Activated CD4-positive, CD25-positive, alpha-beta regulatory T cell (primary cell): ENCODE results near the gene RTEL1.
"Not testable (repeated sequence)": the region's sequence is repeated elsewhere in the genome, so short reads cannot be mapped to it uniquely, and the experiment has no call there.

Experiments
- DNase-seq, 4 experiments: peaks; one replicate each; lab custom pipeline; 2025; lab: John Stamatoyannopoulos, UW

Gene RTEL1

GRCh38 chr20:63627129-63627750, 30.9 kb upstream of the RTEL1 start:
- DNase-seq = peak; percentile 81 to 92 (median 88)

GRCh38 chr20:63627751-63628245, 30.3 kb upstream of the RTEL1 start:
- no peak for DNase-seq

- DNase-seq = peak in 2 of 4 experiments; percentile 31 to 41
Observed at GRCh38 chr20:63628246-63628975, 29.7 kb upstream of the RTEL1 start.

DNA sequence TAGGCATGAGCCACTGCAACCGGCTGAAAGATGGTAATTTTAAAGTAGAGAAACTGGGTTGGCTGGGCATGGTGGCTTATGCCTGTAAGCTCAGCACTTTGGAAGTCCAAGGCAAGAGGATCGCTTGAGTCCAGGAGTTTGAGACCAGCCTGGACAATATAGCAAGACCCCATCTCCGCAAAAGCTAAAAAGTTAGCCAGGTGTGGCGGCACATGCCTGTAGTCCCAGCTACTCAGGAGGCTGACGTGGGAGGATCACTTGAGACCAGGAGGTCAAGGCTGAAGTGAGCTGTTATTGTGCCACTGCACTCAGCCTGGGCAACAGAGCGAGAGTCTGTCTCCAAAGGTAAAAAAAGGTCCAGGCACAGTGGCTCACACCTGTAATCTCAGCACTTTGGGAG, 27.2 kb upstream of the RTEL1 start:
- not testable (repeated sequence) for DNase-seq

DNA sequence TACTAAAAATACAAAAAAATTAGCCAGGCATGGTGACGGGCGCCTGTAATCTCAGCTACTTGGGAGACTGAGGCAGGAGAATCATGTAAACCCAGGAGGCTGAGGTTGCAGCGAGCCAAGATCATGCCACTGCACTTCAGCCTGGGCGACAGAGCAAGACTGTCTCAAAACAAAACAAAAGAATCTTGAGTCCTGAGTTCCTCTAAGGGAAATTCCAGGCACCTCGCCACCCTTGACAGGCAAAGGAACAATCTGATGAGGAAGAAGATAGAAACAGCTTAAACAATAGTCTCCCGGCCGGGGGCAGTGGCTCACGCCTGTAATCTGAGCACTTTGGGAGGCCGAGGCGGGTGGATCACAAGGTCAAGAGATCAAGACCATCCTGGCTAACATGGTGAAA, 26.7 kb upstream of the RTEL1 start:
- DNase-seq = not testable (repeated sequence)

- no peak for DNase-seq
Observed at GRCh38 chr20:63633732-63634131, 24.4 kb upstream of the RTEL1 start.

GRCh38 chr20:63635431-63636141, 22.5 kb upstream of the RTEL1 start:
- peak in 3 of 4 experiments; percentile 46 to 65 (median 49) for DNase-seq

GRCh38 chr20:63636752-63637628, 21.1 kb upstream of the RTEL1 start:
- DNase-seq = no peak

DNA sequence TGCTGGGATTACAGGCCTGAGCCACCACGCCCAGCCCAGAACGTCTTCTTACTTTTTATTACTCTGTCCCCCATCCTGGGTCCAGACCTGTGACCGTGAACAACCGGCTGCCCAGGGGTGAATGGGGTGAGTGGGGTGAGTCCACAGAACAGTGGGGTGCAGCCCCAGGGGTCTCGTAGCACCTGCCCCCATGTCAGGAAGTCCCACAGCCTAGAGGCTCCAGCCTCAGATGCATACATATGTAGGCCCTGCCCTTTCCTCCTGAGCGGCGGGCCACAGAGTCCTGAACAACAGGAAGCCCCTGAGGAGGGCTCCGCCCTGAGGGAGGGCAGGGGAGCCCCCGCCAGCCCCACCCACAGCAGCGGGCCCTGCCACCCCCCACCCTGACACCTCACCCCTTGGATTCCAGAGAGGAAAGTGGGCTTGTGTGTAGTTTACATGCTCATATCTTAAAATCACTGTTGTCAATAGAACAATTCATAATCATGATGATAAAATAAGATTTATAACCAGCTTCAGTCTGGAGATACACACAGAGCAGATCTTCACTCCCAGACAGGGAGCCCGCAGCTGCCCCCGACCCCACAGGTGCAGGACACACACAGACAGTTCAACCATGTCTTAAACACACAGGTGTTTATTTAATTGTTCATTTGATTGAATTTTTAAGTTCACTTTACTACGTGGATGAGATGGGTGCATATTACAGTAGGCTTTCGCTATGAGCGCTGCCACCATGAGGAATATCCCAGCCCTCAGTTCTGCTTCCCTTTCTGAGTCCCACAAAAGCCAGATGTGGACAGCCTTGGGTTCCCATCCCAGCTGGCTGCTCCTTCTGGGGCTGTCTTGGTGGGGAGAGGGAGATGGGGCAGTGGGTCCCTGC, 18.8 kb upstream of the RTEL1 start:
- peak in 3 of 4 experiments; percentile 38 to 83 (median 76) for DNase-seq

DNA sequence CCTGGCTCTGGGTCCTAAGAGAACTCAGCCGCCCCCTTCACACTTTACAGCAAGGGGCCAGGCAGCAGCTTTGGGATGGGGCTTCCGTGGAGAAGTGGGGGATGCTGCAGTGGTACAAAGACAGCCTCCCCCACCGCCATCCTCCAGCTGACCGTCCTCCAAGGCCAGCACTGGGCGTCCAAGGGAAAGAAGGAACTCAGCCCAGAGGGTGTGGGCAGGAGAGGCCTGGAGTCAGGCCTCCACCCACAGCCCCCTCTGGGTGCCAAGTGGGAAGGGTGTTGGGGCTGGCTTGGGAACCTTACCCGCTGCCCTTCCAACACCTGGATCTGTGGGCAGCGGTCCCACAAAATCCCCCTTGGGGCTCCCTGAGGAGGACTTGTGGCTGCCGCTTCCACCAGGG, 18.0 kb upstream of the RTEL1 start:
- DNase-seq = no peak

GRCh38 chr20:63640686-63641085, 17.4 kb upstream of the RTEL1 start:
- not testable (repeated sequence) for DNase-seq

GRCh38 chr20:63641146-63641791, 16.8 kb upstream of the RTEL1 start:
- DNase-seq = peak in 3 of 4 experiments; percentile 23 to 47 (median 45)

GRCh38 chr20:63641792-63642523, 16.2 kb upstream of the RTEL1 start:
- peak; percentile 100 for DNase-seq

DNA sequence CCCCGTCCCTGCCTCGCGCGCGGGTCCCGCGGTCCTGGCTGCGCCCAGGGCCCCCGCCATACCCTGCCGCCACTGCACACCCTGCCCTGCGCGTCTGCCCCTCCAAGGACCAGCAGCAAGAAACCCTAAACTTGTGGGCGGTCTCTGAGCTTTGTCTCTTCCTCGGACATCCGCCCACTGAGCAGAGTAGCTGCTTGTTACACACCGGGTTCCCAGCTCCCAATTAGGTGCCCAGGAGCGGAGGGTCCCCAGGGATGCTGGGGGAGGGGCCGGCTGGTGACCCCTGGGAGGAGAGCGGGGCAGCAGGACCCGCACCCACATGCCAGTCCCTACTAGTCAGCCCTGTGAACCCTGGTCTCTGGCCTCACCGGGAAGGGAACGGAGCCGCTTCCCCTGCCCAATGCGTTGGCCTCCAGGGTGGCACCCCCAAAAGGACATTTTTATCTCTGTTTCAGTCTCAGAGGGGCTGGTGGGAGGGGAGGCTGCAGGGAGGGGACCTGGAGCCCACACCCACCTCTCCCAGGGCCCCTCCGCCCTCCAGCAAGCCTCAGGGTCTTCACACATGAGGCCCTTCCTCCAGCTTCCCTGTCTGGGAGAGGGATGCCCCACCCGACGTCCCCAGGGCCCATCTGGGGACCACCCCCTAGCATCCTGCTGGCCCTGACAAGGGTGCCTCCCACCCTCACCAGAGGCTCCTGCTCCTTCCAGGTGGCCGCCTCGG, 15.4 kb upstream of the RTEL1 start:
- DNase-seq = no peak

DNA sequence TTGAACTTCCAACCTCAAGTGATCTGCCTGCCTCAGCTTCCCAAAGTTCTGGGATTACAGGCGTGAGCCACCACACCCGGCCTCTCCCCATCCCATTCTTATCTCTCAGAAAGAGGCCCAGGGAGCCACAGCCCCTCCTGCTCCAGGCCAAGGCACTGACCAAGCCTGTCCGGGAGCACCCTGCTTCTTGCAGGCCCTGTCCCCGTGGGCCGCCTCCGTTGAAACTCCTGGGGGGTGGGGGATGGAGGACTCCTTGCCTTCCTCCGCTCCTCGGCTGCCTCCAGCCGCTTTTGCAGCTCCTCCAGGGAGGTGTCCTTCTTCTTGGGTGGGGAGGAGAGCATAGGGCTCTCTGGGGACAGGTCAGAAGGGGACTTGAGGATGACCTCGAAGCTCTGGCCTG, 14.6 kb upstream of the RTEL1 start:
- no peak for DNase-seq

DNA sequence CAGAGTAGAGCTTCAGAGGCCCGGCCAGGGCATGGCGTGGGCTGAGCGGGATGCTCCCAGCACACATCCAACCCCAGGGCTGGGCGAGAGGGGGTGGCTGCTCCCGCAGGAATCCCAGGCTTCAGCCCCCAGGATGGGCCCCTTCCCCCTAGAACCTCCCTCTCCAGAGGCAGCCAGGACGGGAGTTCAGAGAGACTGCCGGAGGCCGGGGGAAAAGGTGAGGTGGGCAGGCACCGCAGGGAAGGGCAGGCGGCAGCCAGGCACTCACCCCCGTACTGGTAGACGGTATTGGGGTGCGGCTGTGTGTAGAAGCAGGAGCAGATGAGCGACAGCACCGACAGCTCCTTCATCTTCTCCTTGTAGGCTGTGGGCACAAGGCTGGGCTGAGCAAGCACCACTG, 14.2 kb upstream of the RTEL1 start:
- no peak for DNase-seq

DNA sequence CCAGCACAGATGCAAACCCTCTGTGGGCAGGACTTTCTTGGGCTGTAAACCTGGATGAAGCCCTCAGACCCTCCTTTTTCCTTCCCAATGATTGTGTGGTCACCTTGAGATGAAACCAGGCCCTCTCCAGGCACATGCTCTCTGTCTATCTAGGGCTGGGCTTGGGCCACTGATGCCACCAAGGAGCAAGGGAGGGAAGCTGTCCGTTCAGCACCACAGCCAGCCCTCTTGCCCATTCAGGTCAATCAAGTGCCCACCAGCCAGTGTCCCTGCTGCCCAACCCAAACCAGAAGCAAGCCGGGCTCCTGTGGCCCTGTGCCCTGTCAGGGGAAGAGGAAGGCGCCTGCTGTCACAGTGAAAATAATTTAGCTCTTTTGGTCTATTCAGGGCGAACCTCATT, 12.9 kb upstream of the RTEL1 start:
- no peak for DNase-seq

DNA sequence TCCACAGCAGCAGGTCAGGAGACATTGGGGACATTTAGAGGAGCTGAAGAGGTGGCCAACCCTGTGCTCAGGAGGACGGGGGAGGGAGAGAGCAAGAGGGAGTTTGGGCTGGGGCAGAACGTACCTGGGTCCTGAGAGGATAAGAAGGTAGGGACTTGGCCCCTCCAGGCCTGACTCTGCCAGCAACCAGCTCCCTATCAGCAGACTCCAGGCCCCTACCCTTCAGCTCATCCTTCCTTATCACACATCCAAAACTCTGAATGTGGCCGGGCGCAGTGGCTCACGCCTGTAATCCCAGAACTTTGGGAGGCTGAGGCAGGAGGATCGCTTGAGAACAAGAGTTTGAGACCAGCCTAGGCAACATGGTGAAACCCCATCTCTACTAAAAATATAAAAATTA, 9.9 kb upstream of the RTEL1 start:
- DNase-seq = no peak
